Omental fat pad (tissue), 4 donors: ENCODE measurements around the gene PCBP2. TPM values are rescaled to one million over a fixed set of nuclear protein-coding genes. Genes with fewer than 3 reads are reported as not detected.
"Not testable (repeated sequence)": the region's sequence is repeated elsewhere in the genome, so short reads cannot be mapped to it uniquely, and the experiment has no call there.

Experiments
- ATAC-seq: fragments of 150-250 bp; one replicate; pipeline ENCODE4 v1.9.1; 2016; ENCODE audit warnings: mild to moderate bottlenecking, moderate library complexity; ENCODE audit not compliant: low FRiP score
- DNase-seq: peaks from one replicate; pipeline ENCODE4 v3.0.0-alpha.2; 2019; ENCODE audit warnings: low spot score
- total RNA-seq, 4 donors: library from RNA; depleted of rRNA; stranded (reverse); fragments of >200 nt; gene quantifications; one replicate each; pipeline ENCODE4 v1.1.0, GENCODE V29; 2016
- TF ChIP-seq, protein P1 (sequence below), 3 donors: fragments of 450-650 bp; IDR thresholded peaks; one replicate each; pipeline ENCODE4 v1.5.1; 2016 to 2017; ENCODE audit warnings: antibody characterized with exemption in 3 of 3, mild to moderate bottlenecking in 3 of 3, moderate library complexity in 2 of 3

PCBP2 gene
- total RNA-seq = 100 to 1,000 TPM; 498 to 666 (median 531) TPM

DNA sequence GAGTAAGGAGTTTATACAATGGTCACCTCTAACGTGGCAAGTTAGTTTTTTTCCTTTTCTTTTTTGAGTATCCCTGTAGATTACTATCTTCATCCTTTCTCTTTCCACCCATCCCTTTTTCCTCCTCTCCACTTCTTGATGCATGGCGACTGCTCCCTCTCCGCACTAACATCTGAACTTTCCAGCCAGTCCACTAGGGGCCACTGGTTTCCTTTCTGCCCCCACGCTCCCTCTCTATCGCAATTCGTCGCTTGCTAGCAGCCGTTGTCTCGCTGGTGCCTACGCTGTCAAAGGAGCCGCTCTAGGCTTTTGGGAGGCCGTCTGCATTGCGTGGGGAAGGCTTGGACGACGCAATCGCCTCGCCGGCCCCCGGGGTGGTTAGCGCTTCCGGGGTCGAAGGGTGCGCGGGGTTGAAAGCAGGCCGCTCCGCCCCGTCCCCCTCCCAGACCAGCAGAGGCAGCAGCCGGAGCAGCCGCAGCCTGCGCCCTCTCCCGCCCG lies at the start of gene PCBP2:
PCBP2 (plus strand) TSS at position 442 of the 498 bp plus-strand sequence. CDS start 2,699 bp downstream, outside the sequence.
- TF ChIP-seq, protein P1, sequence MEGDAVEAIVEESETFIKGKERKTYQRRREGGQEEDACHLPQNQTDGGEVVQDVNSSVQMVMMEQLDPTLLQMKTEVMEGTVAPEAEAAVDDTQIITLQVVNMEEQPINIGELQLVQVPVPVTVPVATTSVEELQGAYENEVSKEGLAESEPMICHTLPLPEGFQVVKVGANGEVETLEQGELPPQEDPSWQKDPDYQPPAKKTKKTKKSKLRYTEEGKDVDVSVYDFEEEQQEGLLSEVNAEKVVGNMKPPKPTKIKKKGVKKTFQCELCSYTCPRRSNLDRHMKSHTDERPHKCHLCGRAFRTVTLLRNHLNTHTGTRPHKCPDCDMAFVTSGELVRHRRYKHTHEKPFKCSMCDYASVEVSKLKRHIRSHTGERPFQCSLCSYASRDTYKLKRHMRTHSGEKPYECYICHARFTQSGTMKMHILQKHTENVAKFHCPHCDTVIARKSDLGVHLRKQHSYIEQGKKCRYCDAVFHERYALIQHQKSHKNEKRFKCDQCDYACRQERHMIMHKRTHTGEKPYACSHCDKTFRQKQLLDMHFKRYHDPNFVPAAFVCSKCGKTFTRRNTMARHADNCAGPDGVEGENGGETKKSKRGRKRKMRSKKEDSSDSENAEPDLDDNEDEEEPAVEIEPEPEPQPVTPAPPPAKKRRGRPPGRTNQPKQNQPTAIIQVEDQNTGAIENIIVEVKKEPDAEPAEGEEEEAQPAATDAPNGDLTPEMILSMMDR (IDR thresholded peaks at IDR 0.05) = peak in 2 of 3 donors; percentile 50 to 83
- DNase-seq (peak; percentile 71), ATAC-seq (peak; percentile 97)

DNA sequence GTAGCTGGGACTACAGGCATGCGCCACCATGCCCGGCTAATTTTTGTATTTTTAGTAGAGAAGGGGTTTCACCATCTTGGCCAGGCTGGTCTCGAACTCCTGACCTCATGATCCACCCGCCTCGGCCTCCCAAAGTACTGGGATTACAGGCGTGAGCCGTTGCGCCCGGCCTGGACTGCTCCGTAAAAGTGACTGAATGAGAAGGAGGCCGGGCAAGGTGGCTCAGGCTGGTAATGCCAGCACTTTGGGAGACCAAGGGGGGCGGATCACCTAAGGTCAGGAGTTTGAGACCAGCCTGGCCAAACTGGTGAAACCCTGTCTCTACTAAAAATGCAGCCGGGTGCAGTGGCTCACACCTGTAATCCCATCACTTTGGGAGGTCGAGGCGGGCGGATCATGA lies 49.6 kb upstream of the PCBP2 start:
- DNase-seq = not testable (repeated sequence)

DNA sequence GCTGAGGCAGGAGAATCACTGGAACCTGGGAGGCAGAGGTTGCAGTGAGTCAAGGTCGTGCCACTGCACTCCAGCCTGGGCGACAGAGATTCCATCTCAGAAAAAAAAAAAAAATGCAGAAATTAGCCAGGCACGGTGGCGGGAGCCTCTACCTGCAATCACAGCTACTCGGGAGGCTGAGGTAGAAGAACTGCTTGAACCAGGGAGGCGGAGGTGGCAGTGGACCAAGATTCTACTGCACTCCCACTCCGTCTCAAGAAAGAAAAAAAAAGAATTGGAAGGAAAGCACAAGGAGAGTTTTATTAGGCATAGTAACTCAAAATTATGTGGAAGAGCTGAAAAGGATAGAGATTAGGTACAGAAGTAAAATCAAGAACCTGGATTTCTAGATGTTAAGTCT lies 49.0 kb upstream of the PCBP2 start:
- no peak for ATAC-seq
- TF ChIP-seq, protein P1 (IDR thresholded peaks at IDR 0.05) = no peak
- no peak for DNase-seq

More for the DNA sequence above, 49.6 kb upstream of the PCBP2 start:
- not testable (repeated sequence) for ATAC-seq

DNA sequence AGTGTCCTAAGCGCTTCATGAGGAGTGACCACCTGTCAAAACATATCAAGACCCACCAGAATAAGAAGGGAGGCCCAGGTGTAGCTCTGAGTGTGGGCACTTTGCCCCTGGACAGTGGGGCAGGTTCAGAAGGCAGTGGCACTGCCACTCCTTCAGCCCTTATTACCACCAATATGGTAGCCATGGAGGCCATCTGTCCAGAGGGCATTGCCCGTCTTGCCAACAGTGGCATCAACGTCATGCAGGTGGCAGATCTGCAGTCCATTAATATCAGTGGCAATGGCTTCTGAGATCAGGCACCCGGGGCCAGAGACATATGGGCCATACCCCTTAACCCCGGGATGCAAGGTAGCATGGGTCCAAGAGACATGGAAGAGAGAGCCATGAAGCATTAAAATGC lies 41.0 kb upstream of the PCBP2 start:
- DNase-seq = no peak
- no peak for ATAC-seq
- TF ChIP-seq, protein P1 (IDR thresholded peaks at IDR 0.05) = no peak

DNA sequence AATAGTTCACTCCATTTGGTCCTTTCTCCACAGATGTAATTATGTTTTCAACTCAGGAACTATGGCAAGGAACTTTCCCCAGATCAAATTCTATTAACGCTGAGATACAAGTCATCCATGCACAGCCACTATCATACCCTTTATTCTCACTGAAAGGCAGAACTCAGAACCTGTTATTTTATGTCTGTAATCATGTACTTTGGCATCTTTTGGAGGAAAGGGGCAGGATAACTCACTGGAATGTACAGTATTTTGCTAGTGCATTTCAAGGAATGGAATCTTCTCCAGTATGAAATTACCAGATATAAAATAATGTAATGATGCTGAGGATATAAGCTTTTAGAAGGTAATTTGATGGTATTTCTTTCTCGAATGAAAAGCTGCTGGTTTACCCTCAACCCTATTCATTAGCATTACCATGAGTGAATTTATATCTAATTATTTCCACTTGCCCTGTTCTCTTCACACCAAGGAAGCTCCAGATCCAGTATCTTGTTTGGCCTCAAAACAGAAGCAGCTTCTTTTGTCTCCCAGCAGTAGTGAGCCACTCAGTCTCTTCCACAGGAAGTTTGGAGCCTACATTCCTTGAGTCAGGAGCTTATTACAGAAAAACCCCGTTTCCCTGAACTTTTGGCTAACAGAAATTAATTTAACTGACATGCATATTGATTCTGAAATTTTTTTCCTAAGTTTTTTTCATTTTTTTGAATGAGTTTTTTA lies 38.3 kb upstream of the PCBP2 start:
- ATAC-seq (no peak), DNase-seq (no peak)
- TF ChIP-seq, protein P1 (IDR thresholded peaks at IDR 0.05) = no peak

DNA sequence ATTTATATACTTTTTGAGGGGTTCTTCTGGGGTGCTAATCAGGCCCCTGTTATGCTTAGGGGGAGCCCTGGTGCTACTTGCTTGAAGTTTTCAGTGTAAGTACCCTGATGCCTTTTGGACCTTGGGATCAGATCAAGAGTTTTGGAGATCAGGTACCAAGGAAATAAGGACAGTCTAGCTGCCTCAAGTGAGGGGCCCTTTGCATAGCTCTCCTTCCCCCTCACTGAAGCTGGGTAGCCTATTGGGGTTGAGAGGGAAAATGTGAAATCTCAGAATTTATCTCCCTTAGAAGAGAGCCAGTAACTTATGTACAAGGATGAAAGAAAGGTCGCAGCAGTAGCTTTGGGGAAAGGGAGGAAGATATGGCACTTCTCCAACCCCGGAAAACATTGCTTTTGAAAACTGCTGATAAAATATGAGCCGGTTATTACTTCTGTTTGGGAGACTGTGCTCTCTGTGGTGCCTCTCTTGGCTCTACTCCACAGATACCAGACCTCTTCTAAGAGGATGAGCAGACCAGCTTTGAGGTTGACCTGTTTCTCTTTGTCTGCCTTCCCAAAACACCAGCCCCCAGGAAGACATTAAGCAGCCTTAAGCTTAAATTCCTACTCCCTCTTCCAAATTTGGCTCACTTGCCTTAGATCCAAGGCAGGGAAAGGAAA lies 37.0 kb upstream of the PCBP2 start:
- TF ChIP-seq, protein P1 (IDR thresholded peaks at IDR 0.05) = no peak
- DNase-seq (no peak), ATAC-seq (no peak)

DNA sequence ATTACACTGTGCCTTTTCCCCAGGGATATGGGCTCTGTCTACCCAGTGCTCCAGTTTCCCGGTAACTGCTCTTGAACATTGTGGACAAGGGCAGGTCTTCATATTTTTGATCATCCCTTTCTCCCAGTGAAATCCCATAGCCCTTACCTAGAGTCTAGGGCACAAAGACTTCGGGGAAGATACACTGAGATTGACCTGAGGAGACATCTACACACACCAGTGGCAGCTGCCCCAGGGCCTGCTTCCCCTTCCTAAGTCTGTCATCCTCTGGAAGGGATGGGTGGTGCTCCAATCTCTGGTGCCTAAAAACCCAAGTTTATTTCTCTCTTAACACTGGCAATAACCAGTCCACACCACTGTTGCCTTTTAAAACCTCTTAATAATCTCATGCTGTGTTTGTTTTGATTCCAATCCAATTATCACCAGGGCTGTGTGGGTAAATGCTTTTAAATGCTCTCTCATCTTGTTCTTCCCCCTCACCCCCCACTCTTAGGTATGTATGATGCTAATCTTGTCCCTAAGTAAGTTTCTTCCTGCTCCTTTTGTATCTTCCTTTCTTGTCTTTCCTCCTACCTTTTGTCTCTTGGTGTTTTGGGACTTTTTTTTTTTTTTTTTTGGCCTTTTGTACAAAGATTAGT lies 36.0 kb upstream of the PCBP2 start:
- DNase-seq, ATAC-seq: not testable (repeated sequence)

DNA sequence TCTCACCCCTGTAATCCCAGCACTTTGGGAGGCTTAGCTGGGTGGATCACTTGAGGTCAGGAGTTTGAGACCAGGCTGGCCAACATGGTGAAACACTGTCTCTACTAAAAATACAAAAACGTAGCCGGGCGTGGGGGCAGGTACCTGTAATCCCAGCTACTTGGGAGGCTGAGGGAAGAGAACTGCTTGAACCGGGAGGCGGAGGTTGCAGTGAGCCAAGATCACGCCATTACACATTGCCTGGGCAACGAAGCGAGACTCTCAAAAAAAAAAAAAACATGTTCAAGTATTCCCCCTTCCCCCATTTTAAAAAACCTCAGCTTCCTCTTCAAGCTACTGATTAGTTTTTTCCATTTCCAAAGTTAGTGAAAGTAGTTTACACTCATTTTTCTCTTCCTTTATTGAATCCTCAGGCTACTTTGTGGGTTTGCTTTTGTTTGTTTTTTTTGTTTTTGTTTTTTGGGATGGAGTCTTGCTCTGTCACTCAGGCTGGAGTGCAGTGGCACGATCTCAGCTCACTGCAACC lies 34.5 kb upstream of the PCBP2 start:
- ATAC-seq, DNase-seq: not testable (repeated sequence)
